GM19023 (cell line): Measurements from ENCODE around the gene LOXHD1.

Experiments
- ATAC-seq: cut with Tn5 transposase; IDR thresholded peaks from one replicate; pipeline ENCODE4 v1.9.1; 2021; ENCODE audit warnings: mild to moderate bottlenecking, moderate library complexity; ENCODE audit not compliant: unreplicated experiment

Gene LOXHD1

DNA sequence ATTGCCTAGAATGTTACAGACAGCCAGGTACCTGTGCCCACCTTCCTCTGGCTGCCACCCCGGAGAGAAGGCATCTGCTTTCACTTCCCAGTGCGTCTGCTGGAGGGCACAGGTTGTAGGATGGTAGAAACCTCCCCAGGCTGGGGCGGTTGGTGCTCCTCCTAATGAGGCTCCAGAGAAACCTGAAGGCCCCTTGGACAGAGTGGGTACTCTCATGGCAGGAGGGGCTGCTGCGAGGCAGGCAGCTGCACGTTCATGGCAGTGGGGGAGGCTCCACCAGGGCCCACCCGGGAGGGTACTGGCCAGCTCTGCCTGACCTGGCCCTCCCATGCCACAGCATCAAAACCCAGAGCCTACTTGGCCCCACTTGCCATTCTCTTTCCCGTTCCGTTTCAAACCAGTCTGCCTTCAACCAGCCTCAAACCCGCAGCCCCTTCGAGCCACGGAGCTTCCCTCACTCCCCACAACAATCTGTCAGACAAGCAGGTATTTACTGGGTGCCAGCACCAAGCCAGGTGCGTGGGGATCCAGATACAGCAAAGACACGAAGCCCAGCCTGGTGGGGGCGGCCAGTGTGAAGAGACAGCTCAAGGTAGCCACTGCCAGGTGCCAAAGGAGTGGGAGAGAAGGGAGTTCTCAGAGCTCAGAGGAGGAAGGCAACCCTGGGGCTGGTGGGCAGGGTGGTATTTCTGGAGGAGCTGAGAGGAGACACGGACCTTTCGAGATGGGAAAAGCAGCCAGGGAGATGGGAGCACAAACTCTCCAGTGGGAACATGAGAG, 229.6 kb downstream of the LOXHD1 start:
- no peak for ATAC-seq
